Lower leg skin (tissue), 3 donors: ENCODE results near the gene PARD6G.

Source experiments
- CTCF ChIP-seq, 3 donors: fragments of 450-650 bp; IDR thresholded peaks; one replicate each; pipeline ENCODE4 v1.5.1; 2016; ENCODE audit warnings: antibody characterized with exemption in 3 of 3, mild to moderate bottlenecking in 3 of 3, moderate library complexity in 2 of 3
- POLR2A ChIP-seq, 2 donors: fragments of 450-650 bp; IDR thresholded peaks; one replicate each; pipeline ENCODE4 v1.6.1; 2016 to 2017; ENCODE audit warnings: antibody characterized with exemption in 2 of 2, mild to moderate bottlenecking in 1 of 2, moderate library complexity in 1 of 2

- no peak for TF ChIP-seq POLR2A (IDR thresholded peaks at IDR 0.05)
- TF ChIP-seq CTCF (IDR thresholded peaks at IDR 0.05), result no peak
Measured at GRCh38 chr18:80181642-80182461, 65.5 kb downstream of the PARD6G start.
